ENCODE measurements around the gene ZPR1.

Gene ZPR1

DNA sequence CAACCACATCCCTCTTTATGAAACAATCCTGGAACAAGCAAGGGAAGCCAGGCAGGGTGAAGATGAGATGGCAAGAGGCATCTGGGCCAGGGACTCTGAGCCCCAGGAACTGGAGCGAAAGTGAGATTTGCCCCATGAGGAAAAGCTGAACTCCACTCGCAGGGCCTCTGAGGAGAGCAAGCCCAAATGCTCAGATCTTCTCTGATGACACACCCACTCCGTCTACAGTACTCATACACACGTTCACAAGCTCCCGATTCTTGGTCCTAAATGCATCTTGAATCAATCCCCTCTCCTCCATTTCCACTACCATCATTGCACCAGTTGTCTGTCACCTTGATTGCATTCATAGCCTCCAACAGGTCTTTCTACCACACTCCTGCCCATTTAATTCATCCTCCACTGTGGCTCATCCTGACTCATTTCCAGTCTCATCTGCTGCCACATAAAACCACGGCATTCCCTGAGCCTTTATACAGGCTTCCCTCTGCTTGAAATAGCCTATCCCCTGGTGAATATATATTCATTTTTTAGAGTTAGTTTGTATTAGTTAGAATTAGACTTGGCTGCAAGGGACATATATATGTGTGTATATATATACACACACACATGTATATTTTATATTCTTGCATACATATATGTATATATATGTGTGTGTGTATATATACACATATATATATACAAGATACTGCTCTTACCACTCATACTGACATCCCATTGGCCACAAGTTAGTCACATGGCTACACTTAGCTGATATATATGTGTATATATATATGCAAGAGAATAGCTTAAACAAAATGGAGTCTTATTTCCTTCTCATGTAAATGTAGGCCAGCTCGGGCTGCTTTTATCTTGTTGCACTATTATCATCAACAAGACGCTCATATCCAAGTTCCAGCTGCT is 5.3 kb upstream of the ZPR1 start:
- Histone ChIP-seq H3K36me3 (ENCODE audit: low read depth) (no peaks in the 10 kb centered on the region), H3K27ac (ENCODE audit: poor library complexity, severe bottlenecking) (no peak overlapping the region), H3K4me3 (ENCODE audit: severe bottlenecking) (no peak overlapping the region), H3K9me3 (ENCODE audit: severe bottlenecking) (no peaks in the 10 kb centered on the region), H3K27me3 (ENCODE audit: insufficient read depth, poor library complexity, severe bottlenecking) (no peaks in the 10 kb centered on the region), H3K4me1 (ENCODE audit: insufficient read depth, poor library complexity, severe bottlenecking) (peaks cover 7% of the 10 kb centered on the region)
- DNase-seq (ENCODE audit: low spot score): no peak
- TF ChIP-seq, protein P1, sequence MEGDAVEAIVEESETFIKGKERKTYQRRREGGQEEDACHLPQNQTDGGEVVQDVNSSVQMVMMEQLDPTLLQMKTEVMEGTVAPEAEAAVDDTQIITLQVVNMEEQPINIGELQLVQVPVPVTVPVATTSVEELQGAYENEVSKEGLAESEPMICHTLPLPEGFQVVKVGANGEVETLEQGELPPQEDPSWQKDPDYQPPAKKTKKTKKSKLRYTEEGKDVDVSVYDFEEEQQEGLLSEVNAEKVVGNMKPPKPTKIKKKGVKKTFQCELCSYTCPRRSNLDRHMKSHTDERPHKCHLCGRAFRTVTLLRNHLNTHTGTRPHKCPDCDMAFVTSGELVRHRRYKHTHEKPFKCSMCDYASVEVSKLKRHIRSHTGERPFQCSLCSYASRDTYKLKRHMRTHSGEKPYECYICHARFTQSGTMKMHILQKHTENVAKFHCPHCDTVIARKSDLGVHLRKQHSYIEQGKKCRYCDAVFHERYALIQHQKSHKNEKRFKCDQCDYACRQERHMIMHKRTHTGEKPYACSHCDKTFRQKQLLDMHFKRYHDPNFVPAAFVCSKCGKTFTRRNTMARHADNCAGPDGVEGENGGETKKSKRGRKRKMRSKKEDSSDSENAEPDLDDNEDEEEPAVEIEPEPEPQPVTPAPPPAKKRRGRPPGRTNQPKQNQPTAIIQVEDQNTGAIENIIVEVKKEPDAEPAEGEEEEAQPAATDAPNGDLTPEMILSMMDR (IDR thresholded peaks at IDR 0.05; ENCODE audit: poor library complexity, severe bottlenecking): no peak
- ATAC-seq (ENCODE audit: low read depth): peak; percentile 93

- no peak for ATAC-seq (ENCODE audit: low read depth)
- Histone ChIP-seq H3K9me3 (ENCODE audit: severe bottlenecking) (no peaks in the 10 kb centered on the region), H3K36me3 (ENCODE audit: low read depth) (no peaks in the 10 kb centered on the region), H3K4me1 (ENCODE audit: insufficient read depth, poor library complexity, severe bottlenecking) (peaks cover 7% of the 10 kb centered on the region), H3K4me3 (ENCODE audit: severe bottlenecking) (no peak overlapping the region), H3K27me3 (ENCODE audit: insufficient read depth, poor library complexity, severe bottlenecking) (no peaks in the 10 kb centered on the region), H3K27ac (ENCODE audit: poor library complexity, severe bottlenecking) (no peak overlapping the region)
- DNase-seq (ENCODE audit: low spot score): no peak
- TF ChIP-seq, protein P1 (IDR thresholded peaks at IDR 0.05; ENCODE audit: poor library complexity, severe bottlenecking): no peak
Observed at GRCh38 chr11:116792144-116792868, 4.5 kb upstream of the ZPR1 start.

GRCh38 chr11:116791813-116792143 is 4.0 kb upstream of the ZPR1 start, which contains the start of gene APOA5:
TSS of gene APOA5 (minus strand) at chr11:116791879. CDS start at chr11:116791860, 19 bp downstream.
- Histone ChIP-seq H3K27me3 (ENCODE audit: insufficient read depth, poor library complexity, severe bottlenecking) (no peaks in the 10 kb centered on the region), H3K4me3 (ENCODE audit: severe bottlenecking) (no peak within 1 kb of the TSS), H3K36me3 (ENCODE audit: low read depth) (peaks cover 2% of the 10 kb centered on the region), H3K4me1 (ENCODE audit: insufficient read depth, poor library complexity, severe bottlenecking) (peaks cover 10% of the 10 kb centered on the region), H3K27ac (ENCODE audit: poor library complexity, severe bottlenecking) (no peak within 1 kb of the TSS), H3K9me3 (ENCODE audit: severe bottlenecking) (no peaks in the 10 kb centered on the region)
- TF ChIP-seq, protein P1 (IDR thresholded peaks at IDR 0.05; ENCODE audit: poor library complexity, severe bottlenecking): no peak
- ATAC-seq (ENCODE audit: low read depth) (no peak), DNase-seq (ENCODE audit: low spot score) (no peak)

GRCh38 chr11:116791002-116791812 is 3.4 kb upstream of the ZPR1 start:
- H3K4me1 ChIP-seq (ENCODE audit: insufficient read depth, poor library complexity, severe bottlenecking): peaks cover 11% of the 10 kb centered on the region
- H3K36me3 ChIP-seq (ENCODE audit: low read depth): peaks cover 8% of the 10 kb centered on the region
- no peak overlapping the region for H3K27ac ChIP-seq (ENCODE audit: poor library complexity, severe bottlenecking)
- no peaks in the 10 kb centered on the region for H3K27me3 ChIP-seq (ENCODE audit: insufficient read depth, poor library complexity, severe bottlenecking)
- H3K4me3 ChIP-seq (ENCODE audit: severe bottlenecking): no peak overlapping the region
- TF ChIP-seq, protein P1 (IDR thresholded peaks at IDR 0.05; ENCODE audit: poor library complexity, severe bottlenecking): peak; percentile 41
- no peaks in the 10 kb centered on the region for H3K9me3 ChIP-seq (ENCODE audit: severe bottlenecking)
- DNase-seq (ENCODE audit: low spot score) (no peak), ATAC-seq (ENCODE audit: low read depth) (no peak)
